NCI-H1436 treated with DMSO at 0.1 percent for 48 hours (cell line): ENCODE measurements around the gene ZNF750.

Source experiments
- DNase-seq: peaks from one replicate; lab custom pipeline; 2025; lab: John Stamatoyannopoulos, UW

Gene ZNF750

DNA sequence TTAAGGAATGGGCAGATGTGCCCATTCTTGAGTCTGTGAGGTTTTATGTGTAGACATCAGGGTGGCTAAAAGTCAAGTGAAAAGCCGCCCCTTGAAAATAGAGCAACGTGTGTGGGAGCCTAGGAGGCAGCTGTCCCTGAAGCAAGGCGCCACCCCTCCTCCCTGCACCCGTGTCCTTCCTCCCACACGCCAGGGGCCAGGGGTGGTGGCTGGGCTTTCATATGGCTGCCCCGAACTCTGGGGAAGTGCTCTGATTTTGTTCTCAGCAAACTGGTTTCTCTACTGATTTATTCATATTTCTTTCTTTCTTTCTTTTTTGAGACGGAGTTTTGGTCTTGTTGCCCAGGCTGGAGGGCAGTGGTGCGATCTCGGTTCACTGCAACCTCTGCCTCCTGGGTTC lies 4.7 kb downstream of the ZNF750 start:
- DNase-seq: no peak

DNA sequence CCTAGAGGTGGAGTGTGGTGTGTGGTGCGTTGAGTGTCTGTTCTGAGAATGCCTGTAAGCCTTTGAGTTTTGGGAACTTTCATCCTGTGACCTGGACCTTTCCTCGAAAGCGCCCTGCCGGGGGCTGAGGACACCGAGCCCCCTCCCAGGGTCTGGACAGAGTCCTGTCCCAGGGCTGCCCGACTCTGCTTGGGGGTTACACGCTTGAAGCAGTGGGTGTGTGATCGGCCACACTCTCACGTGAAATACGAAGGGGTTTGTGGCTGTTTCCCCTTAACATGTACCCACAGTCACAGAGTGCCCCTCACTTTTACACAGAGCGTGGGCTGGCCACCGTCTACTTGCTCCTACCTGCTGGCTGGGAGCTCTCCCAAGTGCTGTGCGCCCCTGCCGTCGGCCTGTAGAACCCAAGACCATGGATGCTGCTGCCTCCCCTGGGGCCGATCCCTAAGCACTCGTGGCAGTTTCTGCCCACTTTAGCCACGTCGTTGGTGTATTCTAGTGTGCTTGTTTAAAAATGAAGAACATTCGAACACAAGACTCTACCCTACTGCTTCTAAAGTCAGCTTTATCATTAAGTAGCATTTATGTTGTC lies 6.8 kb downstream of the ZNF750 start:
- DNase-seq: no peak

DNA sequence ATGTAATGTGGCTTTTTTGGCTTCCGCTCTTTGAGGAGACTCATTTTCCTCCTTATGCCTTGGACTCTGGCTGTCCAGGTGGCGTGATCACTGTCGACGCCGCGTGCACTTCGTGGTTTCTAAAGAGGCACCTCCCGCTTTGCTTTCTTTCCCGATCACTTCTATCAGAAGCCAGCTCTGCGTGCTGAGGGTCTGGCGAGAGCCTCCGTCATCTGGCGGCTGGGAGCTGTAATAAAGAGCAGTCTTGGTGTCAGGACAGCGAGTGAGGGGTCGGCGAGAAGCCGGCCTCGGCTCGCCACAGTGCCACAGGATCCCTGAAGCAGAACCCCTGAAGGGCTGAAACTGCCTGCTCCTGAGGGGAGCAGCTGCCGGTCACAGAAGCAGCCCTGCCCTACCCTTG lies 7.4 kb downstream of the ZNF750 start:
- DNase-seq: no peak

DNA sequence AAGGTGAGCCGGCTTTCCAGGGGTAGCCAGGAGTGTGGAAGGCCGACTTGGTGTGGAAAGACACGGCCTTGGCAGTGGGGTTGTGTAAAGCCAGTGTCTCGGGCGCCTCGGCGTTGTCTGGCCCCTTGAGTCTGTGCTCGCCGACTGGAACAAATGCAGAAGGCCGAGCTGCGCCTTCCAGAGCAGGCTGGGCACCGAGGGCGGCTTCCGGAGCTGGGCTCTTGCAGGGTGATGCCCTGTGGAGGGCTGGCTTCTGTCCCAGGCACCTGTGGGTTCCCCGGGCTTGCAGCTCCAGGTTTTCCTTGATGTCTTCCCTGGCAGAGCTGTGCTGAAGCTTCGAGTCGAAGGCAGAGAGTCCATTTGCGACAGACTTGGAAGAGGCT lies 8.0 kb downstream of the ZNF750 start:
- DNase-seq: no peak

DNA sequence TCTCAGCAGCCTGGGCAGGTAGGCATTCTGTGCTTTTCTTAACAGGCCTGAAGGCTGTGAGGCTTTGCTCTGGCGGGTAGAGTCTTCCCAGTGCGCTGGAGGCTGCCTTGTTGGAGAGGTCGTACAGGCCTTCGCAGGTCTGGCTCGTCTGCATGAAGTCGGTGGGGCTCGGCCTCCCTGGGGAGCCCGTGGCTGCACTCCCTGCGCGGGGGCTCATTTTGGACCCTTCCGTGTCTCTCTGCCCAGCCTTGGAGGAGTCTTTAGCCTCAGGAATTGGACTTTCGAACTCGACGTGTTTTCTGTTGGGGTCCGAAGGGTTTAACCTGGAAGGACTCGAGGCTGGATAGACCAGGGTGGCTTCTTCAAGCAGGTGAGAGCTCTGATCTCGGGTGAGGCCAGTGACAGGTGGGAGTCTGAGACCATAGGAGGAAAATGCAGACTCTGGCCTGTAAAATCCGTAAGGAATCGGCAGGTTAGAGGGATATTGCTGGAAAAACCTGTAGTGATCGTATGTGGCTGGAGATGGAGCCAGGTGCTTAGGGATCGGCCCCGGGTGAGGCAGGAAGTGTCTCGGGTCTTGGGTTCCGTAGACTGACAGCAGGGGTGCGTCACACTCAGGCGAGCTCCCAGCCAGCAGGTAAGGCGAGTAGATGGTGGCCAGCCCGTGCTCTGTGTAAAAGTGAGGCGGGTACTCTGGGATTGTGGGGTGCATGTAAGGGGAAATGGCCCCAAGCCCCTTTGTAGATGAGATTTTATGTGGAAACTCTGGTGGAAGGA lies 8.6 kb downstream of the ZNF750 start:
- DNase-seq: no peak

DNA sequence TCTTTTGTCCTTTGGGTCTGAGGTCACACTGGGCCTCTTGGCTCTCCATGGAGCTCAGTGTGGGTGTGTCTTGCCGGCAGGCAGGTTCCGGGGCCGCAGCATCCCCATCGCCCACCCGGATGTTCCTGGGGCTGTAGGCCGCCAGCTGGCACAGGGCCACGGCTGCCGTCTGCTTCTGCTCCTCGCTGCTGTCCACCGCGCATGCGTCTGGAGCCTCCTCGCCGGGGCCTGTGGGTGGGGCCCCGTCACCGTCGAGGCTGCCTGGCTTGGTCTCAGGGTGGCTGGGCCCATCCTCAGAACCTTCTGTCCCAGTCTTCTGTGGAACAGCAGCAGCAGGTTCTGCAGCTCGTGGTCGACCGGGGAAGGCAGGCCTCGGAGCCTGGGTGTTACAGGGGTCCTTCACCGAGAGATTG lies 9.6 kb downstream of the ZNF750 start:
- no peak for DNase-seq

DNA sequence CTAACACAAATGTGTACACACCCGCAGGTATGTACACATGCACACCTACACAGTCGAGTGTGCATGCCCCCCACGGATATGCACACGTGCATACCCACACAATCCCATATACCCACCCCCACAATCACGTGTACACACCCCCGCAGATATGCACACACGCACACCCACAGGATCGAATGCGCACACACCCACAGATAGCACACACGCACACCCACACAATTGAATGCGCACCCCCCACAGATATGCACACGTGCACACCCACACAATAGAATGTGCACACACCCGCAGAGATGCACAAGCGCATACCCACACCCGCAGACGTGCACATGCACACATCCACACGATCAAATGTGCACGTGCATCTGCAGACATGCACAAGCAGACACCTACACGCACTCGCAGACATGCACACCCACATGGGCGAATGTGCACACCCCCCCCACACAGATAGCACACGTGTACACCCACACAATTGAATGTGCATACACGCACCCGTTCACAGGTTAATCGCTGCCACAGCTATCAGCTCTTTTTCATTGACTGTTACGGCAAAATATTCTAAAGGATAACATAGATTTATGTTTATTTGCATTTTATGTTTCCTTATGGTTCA lies 10.8 kb downstream of the ZNF750 start:
- no peak for DNase-seq

DNA sequence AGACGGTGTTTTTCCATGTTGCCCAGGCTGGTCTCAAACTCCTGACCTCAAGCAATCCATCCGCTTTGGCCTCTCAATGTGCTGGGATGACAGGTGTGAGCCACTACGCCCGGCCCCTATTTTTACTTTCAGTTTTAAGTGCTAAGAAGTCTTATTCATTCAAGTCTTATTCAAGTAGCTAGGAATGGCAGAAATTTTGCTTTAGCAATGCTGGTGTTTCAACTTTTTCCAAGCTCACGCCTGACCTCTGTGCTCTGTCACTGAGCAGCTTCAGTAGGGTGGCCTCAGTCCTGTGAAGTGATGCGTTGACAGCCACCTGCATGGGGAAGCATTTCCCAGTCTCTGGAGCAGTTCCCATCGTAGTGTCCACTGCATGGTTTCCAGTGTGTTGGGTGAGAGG lies 12.9 kb downstream of the ZNF750 start:
- no peak for DNase-seq

DNA sequence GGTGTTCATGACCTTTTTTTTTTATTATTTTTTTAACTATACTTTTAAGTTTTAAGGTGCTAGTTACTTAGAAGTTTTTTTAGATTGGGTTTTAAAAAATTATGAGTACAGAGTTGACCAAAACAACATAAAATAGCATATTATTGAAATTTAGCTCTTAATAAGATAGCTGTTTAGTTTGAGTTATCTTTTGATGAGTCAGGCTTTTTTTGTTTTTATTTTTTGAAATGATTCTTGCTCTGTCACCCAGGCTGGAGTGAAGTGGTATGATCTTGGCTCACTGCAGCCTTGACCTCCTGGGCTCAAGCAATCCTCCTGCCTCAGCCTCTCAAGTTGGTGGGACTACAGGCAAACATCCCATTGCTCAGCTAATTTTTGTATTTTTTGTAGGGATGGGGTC lies 13.6 kb downstream of the ZNF750 start:
- no peak for DNase-seq

DNA sequence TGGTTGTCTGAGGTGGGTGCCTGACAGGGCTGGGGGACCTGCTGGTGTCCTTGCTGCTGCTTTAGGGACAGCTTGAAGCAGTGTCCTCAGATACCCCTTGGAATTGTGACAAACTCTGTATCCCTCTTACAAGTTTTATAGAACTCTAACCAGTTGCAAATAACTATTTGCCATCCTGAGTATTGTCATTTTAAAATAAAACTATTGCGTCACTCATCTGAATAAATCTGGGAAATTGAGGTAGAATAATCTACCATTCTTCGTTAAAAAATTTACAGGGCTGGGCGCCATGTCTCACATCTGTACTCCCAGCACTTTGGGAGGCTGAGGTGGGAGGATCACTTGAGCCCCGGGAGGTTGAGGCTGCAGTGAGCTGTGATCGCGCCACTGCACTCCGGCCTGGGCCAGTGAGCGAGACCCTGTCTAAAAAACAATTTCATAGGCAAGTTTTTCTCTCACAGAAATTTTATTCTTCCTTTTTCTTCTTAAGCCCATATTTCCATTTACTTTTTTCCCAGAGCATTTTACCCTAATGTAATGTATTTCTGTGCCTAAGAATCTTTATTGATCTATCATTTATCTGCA lies 14.2 kb downstream of the ZNF750 start:
- no peak for DNase-seq

DNA sequence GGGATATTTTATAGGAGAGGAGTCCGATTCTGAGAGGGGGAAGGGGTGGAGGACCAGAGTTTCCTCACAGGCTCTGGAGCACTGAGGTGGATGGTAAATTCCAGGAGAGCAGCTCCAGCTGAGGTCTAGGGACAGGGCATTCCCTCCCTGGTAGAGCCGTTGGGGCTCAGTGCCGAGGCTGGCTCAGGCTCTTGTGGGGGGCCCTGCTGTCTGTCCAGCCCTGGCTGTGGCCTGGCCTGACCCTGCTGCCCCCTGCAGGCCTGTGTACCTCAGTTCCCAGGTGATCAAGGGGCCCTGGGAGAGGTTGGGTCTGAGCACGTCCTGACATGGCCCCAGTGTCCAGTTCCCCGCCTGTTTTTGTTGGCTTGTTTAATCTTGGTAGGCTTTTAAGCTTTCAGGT lies 16.8 kb downstream of the ZNF750 start:
- no peak for DNase-seq

DNA sequence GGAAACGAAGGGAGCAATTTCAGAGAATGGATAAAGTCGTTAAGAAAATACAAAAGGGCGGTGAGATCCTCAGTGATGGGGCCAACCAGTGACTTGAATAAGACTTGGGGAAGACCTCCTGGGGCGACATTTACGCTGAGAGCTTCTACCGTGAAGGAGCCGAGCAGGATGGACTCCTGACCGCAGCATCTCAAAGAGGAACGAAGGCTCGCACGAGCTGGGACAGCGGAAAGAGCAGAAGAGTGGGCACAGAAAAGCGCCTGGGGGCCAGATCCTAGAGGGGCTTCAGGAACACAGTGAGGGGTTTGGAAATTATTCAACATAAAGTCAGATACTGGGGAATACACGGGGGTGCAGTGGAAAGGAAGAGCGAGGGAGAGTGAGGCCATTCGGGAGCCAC lies 17.5 kb downstream of the ZNF750 start:
- no peak for DNase-seq

DNA sequence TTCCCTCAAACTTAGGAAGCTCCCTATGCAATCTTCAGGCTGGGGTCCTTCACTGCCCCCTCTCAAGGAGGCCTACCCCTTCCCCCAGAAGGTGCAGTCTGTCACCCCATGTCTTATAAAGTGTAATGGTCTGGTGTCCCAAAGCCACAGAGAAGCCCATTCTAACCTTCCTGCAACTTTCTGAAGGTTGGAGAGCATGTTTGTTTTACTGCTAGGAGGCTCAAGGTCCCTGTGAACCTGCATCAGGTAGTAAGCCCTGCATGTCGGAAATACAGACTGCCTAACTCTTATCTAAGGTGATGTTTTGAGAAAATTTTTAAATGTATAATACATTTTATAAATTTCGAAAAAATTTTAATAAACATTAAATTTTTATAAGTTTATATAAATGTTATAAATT lies 18.3 kb downstream of the ZNF750 start:
- no peak for DNase-seq

DNA sequence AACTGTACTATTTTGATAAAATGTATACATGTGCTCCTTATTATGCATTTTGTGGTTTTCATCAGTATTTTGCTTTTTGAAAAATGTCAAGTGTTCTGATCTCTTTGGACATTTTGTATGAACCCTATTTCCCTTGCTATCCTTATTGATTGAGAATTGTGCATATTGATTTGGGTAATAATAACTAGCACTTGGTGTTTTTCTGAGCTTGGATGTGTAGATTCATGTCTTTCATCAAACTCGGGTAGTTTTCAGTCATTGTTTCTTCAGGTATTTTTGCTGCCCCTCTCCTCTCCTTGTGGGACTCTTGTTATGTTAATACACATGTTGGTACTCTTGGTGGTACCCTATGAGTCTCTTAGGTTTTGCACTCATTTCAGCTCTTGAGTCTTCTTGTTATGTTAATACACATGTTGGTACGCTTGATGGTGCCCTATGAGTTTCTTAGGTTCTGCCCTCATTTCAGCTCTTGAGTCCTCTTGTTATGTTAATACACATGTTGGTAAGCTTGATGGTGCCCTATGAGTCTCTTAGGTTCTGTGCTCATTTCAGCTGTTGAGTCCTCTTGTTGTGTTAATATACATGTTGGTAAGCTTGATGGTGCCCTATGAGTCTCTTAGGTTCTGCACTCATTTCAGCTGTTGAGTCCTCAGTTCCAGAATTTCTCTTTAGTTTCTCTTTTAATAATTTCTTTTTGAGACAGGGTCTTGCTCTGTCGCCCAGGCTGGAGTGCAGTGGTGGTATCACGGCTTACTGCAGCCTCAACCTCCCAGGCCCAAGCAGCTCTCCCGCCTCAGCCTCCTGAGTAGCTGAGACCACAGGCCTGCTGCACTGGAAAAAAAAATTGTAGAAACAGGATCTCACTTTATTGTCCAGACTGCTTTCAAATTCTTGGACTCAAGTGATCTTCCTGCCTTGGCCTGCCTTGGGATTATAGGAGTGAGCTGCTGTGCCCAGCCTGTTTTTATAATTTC lies 19.3 kb downstream of the ZNF750 start:
- DNase-seq: no peak

DNA sequence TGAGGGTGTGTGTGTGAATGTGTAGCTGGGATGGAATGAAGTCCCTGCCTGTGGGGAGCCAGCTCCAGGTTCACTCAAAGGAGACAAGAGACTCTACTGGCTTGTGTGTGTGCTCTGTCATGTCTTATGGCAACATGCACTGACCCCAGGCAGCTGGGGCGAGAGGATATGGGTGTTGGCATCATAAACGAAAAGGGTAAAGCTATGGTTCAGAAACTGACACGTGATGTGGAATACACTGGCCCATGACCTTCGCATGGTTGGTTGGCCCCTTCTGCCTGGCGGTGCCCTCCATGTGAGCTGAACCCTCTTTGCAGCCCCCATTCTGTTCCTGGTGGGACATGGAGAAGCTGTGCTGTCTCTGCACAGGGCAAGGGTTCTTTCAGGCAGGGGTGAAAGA lies 21.9 kb downstream of the ZNF750 start:
- DNase-seq: no peak

DNA sequence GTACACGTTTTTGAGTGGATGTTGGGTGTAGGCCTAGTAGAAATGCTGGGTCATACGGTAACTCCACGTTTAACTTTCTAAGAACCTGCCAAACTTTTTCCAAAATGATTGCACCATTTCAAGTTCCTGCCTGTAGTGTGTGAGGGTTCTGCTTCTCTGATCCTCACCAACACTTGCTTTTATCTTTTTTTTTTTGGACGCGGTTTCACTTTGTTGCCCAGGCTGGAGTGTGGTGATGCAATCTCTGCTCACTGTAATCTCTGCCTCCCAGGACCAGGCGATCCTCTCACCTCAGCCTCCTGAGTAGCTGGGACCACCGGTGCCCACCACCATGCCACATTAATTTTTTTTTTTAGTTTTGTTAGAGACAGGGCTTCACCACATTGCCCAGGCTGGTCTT lies 23.5 kb downstream of the ZNF750 start:
- DNase-seq: no peak

DNA sequence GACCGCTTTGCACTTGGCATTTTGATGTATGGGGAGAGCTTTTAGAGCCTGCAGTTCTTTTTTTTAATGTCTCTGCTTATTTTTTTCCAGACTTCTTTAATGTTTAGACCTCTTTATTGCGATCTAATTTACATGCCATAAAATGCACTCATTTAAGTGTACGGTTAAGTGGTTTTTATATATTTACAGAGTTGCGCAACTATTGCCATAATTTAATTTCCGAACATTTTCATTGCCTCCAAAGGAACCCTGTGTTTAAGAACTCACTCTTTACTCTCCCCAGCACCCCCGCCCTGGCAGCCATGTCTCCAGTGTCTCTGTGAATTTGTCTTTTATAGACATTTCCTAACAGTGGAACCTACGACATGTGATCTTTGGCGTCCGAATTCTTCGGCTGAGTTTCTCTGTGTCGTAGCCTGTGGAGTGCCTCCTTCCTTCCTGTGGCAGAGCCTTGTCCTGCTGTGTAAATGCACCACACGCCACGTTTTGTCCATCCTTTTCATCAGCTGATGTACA lies 24.0 kb downstream of the ZNF750 start:
- no peak for DNase-seq

DNA sequence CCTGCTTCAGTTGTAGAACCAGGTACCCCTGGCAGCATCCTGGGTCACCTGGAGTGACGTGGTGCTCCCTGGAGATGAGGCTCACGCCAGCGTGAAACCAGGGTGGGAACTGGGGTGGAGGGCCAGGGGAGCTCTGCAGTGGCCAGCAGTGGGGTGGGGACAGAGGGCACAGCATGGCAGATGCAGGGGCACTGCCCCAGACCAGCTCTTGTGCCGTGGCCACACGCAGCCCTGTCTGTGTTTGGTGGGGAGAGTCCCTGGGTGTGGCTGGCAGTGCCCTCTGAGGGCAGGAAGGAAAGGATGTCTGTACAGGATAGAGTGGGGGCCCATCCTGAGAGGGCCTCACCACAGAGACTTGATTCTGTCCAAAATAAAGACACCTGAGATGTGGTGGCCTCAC lies 24.5 kb downstream of the ZNF750 start:
- no peak for DNase-seq

DNA sequence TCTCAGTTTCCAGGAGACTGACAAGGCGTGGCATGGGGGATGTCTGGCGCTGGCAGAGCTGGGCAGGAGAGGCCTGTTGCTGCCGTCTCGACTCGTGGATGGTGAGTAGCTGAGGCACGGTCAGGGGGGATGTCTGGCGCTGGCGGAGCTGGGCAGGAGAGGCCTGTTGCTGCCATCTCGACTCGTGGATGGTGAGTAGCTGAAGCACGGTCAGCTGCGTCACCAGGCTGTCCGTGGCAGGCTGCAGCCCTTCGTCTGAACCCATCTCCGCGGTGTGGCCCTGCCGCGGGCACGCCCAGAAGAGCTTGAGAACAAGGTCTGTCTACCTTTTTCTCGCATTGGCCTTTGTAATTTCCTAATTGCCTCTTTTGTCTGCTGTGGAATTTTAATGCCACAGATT lies 25.0 kb downstream of the ZNF750 start:
- DNase-seq: no peak

DNA sequence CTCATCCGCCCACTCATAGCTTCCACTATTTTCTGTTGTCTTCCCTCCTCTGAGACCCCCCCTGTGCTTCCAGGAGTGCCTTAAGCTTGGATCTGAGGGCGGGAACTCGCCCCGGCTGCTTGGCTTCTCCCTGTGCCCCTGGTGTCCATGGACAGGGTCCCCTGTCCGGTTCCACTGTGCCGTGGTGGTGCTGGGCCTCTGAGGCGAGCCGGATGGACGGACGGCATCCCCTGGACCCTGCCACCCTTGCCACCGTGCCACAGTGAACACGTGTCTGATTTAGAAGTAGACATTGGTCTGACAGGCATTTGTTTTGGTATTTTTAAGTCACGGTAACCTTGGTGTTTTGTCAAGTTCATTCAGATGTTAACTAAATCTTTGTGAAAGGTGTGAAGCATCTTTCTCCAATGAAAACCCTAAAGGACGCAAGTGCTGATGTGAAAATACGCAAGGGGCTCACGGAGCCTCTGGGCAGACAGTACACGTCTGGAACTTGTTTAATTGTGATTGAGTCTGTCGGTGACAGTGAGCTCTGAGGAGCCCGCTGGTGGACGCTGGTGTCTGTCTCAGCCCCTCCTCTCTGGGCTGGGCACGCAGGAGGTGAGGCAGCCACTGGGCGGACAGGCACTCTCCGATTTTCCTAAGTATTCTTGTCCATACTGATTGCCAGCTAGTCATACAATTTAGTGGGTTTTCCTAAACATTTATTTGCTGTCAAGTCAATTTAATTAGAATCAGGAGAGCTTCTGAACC lies 26.3 kb downstream of the ZNF750 start:
- DNase-seq: no peak

DNA sequence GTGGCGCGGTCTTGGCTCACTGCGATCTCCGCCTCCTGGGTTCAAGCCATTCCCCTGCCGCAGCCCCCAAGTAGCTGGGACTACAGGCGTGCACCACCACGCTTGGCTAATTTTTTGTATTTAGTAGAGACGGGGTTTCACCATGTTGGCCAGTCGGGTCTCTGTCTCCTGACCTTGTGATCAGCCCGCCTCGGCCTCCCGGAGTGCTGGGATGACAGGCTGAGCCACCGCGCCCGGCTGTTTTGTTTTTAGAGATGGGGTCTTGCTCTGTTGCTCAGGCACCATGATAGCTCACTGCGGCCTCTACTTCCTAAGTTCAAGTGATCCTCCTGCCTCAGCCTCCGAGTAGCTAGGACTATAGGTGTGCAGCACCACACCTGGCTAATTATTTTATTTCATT lies 27.2 kb downstream of the ZNF750 start:
- DNase-seq: no peak
